ENCODE measurements around the gene PBXIP1.

GRCh38 chr1:154956544-154956941, 644 bp upstream of the PBXIP1 start:
- no peak for TF ChIP-seq CTCF (IDR thresholded peaks at IDR 0.05; ENCODE audit: borderline replicate concordance, extremely low read depth, low read length, poor library complexity, severe bottlenecking)
- no peak for TF ChIP-seq EZH2 (IDR thresholded peaks at IDR 0.05; ENCODE audit: borderline replicate concordance, low read depth, low read length, severe bottlenecking)

All from DND-41 (cell line).